HG02610 (cell line): Measurements from ENCODE around the gene OR5P2.
A peak's percentile ranks its signal among the peaks of the same experiment; 100 is the strongest.
"Not testable (repeated sequence)": the region's sequence is repeated elsewhere in the genome, so short reads cannot be mapped to it uniquely, and the experiment has no call there.

Source experiments
- ATAC-seq: cut with Tn5 transposase; IDR thresholded peaks from one replicate; pipeline ENCODE4 v1.9.1; 2021; ENCODE audit warnings: mild to moderate bottlenecking, moderate library complexity; ENCODE audit not compliant: unreplicated experiment

Gene OR5P2

GRCh38 chr11:7796842-7797241, at the start of gene OR5P2:
TSS of gene OR5P2 (minus strand) at chr11:7796942. CDS start at chr11:7796942, 0 bp downstream.
- ATAC-seq: no peak

- no peak for ATAC-seq
Observed at GRCh38 chr11:7846003-7846402, 49.3 kb upstream of the OR5P2 start.

- ATAC-seq: no peak
Observed at GRCh38 chr11:7844986-7845385, 48.2 kb upstream of the OR5P2 start.

GRCh38 chr11:7844521-7844920, 47.8 kb upstream of the OR5P2 start:
- ATAC-seq: no peak

GRCh38 chr11:7840578-7840977, 43.8 kb upstream of the OR5P2 start:
- ATAC-seq: no peak

- no peak for ATAC-seq
Observed at GRCh38 chr11:7833527-7833926, 36.8 kb upstream of the OR5P2 start.

- no peak for ATAC-seq
Observed at GRCh38 chr11:7830740-7831139, 34.0 kb upstream of the OR5P2 start, which contains the start of gene OR5P3. TSS of gene OR5P3 (minus strand) at chr11:7830840.

GRCh38 chr11:7826324-7826723, 29.6 kb upstream of the OR5P2 start:
- no peak for ATAC-seq

- not testable (repeated sequence) for ATAC-seq
Observed at GRCh38 chr11:7820417-7820816, 23.7 kb upstream of the OR5P2 start.

GRCh38 chr11:7814897-7815296, 18.2 kb upstream of the OR5P2 start:
- ATAC-seq: not testable (repeated sequence)

- not testable (repeated sequence) for ATAC-seq
Observed at GRCh38 chr11:7810301-7810700, 13.6 kb upstream of the OR5P2 start.

GRCh38 chr11:7793233-7793632, 3.5 kb downstream of the OR5P2 start:
- no peak for ATAC-seq

- ATAC-seq: peak; percentile 100
Observed at GRCh38 chr11:7787239-7787638, 9.5 kb downstream of the OR5P2 start.

- no peak for ATAC-seq
Observed at GRCh38 chr11:7775689-7776088, 21.1 kb downstream of the OR5P2 start.

GRCh38 chr11:7764301-7764700, 32.4 kb downstream of the OR5P2 start:
- not testable (repeated sequence) for ATAC-seq

- ATAC-seq: peak; percentile 88
Observed at GRCh38 chr11:7759010-7759409, 37.7 kb downstream of the OR5P2 start.

- no peak for ATAC-seq
Observed at GRCh38 chr11:7749456-7749855, 47.3 kb downstream of the OR5P2 start.
